Lower lobe of right lung (tissue), 2 donors: ENCODE measurements around the gene PRDM16. TPM values are rescaled to one million over a fixed set of nuclear protein-coding genes. Genes with fewer than 3 reads are reported as not detected.

Source experiments
- ATAC-seq, 2 donors: fragments of 200-7000 bp; cut with Tn5 transposase; one replicate each; pipeline ENCODE4 v1.9.1; 2020 to 2022; ENCODE audit warnings: mild to moderate bottlenecking in 2 of 2, moderate library complexity in 2 of 2
- DNase-seq: peaks from one replicate; pipeline ENCODE4 v3.0.0-alpha.2; 2020
- H3K27ac ChIP-seq: fragments of 200-600 bp; one replicate; pipeline ENCODE4 v1.8.0; 2022
- H3K27me3 ChIP-seq: fragments of 200-600 bp; one replicate; pipeline ENCODE4 v1.8.0; 2022; ENCODE audit warnings: low read depth
- H3K36me3 ChIP-seq: fragments of 200-600 bp; one replicate; pipeline ENCODE4 v1.8.0; 2022; ENCODE audit warnings: mild to moderate bottlenecking
- H3K4me1 ChIP-seq: fragments of 200-600 bp; one replicate; pipeline ENCODE4 v1.8.0; 2022
- H3K4me3 ChIP-seq: fragments of 200-600 bp; one replicate; pipeline ENCODE4 v1.8.0; 2022; ENCODE audit warnings: mild to moderate bottlenecking
- H3K9me3 ChIP-seq: fragments of 200-600 bp; one replicate; pipeline ENCODE4 v1.8.0; 2022
- intact Hi-C: fragments of 100-400 bp; cut with DNase I; formaldehyde crosslinking; loops from one replicate; pipeline ENCODE4 v1.11.0; 2022
- total RNA-seq: library from RNA; stranded (reverse); fragmentation: NEBNext Ultra II Directional; extraction: Animal tissue kit (Norgen Biotek cat#: 25700); gene quantifications from one replicate; pipeline ENCODE4 v1.2.1, GENCODE V29; 2021
- TF ChIP-seq, protein P1 (sequence below): fragments of 200-600 bp; IDR thresholded peaks from one replicate; pipeline ENCODE4 v1.8.0; 2022; ENCODE audit warnings: antibody characterized with exemption, mild to moderate bottlenecking
- donor health status: DM: no; HTN: yes; CAD: no; lungs with severe emphysema.

PRDM16 gene
- total RNA-seq, 1 donor from 2014 or later, result 19.2 TPM

DNA sequence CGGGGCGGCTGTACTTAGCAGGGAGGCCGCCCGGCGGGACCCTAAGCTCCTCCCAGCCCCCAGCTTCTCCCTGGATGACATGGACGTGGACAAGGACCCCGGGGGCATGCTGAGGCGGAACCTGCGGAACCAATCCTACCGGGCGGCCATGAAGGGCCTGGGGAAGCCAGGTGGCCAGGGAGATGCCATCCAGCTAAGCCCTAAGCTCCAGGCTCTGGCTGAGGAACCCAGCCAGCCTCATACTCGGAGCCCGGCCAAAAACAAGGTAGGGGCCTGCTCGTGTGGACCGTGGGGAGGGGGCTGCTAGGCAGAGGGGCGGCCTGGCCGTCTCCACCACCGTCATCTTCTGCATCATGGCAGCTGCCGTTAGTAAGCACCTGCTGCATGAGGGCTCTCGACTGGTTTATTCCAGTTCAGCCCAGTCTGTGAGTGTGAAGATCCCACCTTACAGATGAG is 394.4 kb downstream of the PRDM16 start:
- no peak for ATAC-seq
- intact Hi-C loops, result no loop called here
- Histone ChIP-seq H3K27ac (no peak overlapping the region), H3K36me3 (no peaks in the 10 kb centered on the region), H3K9me3 (no peaks in the 10 kb centered on the region), H3K27me3 (no peaks in the 10 kb centered on the region), H3K4me1 (no peaks in the 10 kb centered on the region), H3K4me3 (no peak overlapping the region)
- TF ChIP-seq, protein P1, sequence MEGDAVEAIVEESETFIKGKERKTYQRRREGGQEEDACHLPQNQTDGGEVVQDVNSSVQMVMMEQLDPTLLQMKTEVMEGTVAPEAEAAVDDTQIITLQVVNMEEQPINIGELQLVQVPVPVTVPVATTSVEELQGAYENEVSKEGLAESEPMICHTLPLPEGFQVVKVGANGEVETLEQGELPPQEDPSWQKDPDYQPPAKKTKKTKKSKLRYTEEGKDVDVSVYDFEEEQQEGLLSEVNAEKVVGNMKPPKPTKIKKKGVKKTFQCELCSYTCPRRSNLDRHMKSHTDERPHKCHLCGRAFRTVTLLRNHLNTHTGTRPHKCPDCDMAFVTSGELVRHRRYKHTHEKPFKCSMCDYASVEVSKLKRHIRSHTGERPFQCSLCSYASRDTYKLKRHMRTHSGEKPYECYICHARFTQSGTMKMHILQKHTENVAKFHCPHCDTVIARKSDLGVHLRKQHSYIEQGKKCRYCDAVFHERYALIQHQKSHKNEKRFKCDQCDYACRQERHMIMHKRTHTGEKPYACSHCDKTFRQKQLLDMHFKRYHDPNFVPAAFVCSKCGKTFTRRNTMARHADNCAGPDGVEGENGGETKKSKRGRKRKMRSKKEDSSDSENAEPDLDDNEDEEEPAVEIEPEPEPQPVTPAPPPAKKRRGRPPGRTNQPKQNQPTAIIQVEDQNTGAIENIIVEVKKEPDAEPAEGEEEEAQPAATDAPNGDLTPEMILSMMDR, result no peak
- peak; percentile 34 for DNase-seq

DNA sequence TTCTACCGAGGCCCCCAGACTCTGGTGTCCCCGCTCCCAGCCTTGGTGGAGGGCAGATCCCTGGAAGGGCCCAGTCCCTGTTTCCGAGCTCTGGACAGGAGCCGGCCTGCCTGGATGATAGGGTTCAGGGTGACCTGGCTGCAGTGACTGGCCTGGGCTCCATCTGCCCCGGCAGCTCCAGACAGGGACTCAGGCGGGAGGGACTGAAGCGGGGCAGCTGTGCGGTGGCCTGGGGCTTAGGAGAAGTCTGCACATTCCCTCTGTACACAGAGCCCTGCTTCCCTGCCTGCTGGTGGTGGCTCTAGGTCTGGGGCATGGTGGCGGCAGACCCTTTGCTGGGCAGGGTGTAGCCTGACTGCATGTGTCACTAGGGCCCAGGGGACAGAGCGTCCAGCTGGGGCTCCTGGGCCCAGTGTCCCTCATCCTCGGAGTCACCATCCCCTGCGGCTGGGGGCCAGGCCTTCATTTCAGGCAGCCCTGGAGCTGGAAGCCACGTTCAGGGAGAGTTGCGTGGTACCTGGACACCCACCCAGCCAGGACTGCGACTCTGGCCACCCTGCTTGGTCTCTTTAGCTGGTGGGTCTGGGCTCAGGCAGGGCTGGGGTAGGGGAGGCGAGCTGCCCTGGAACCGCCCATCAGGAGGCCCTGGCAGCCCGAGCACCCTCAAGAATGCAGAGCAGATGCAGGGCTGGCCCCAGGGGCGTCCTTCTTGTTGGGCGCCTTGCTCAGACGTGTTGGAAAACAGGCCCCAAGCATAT is 395.1 kb downstream of the PRDM16 start:
- peak; percentile 45 for DNase-seq
- H3K36me3 ChIP-seq, result no peaks in the 10 kb centered on the region
- ATAC-seq, result no peak
- H3K4me1 ChIP-seq, result no peaks in the 10 kb centered on the region
- H3K27me3 ChIP-seq, result no peaks in the 10 kb centered on the region
- TF ChIP-seq, protein P1, result no peak
- no peak overlapping the region for H3K4me3 ChIP-seq
- no peak overlapping the region for H3K27ac ChIP-seq
- H3K9me3 ChIP-seq, result no peaks in the 10 kb centered on the region
- intact Hi-C loops, result no loop called here

DNA sequence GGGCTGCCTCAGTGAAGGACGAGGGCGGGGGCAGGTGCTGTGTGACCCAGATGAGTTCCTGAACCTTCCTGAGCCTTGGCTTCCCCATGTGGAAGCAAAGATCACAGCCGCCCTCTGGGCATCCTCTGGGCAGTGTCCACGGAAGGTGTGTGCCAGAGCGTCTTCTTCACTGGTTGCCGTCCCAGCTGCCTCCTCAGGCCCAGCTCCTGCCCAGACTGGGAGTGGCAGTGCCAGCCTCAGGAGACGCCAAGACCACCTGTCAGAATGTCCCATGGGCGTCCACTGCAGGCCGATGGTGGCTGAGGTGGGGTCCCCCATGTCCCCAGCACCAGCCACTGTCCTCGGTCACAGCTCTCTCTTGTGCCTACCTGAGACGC is 395.6 kb downstream of the PRDM16 start:
- no peaks in the 10 kb centered on the region for H3K4me1 ChIP-seq
- H3K36me3 ChIP-seq, result no peaks in the 10 kb centered on the region
- TF ChIP-seq, protein P1, result no peak
- intact Hi-C loops, result no loop called here
- no peak overlapping the region for H3K4me3 ChIP-seq
- H3K27ac ChIP-seq, result no peak overlapping the region
- no peaks in the 10 kb centered on the region for H3K27me3 ChIP-seq
- no peak for ATAC-seq
- H3K9me3 ChIP-seq, result no peaks in the 10 kb centered on the region
- peak; percentile 36 for DNase-seq

DNA sequence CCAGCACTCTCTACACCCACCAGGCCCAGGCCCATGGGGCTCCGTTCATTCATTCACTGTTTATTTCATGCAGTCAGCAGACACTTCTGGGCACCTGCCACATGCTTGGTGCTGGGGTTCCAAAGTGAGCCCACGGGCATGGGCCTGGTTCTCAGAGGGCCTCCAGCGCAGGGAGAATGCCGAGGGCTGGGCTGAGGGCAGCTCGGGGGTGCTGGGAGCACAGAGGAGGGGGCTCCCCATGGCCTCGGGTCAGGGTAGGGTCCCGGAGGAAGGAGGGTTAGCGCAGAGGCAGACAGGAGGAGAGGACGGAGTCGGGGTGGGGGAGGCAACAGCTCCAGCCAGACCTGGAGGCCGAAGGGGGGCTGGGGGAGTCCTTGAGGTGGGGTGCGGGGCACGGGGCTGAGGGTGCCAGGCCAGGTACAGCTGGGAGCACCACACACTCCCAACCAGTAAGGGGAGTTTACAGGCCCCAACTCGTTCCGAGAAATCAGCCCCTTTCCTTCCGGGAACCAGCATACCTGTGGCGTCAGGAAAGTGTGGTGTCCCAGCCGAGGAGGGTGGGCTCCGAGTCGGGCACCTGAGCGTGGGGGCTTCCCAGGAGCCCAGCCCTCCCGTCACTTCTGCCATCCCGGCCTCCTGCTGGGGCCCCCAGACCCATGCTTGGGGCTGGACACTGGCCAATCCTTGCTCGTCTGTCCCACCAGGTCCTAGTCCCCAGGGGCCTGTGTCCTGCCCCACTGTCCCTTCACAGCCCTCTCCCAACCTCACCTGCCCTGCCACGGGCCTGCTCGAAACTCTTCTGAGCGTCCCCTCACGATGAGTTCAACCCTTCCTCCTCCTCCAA is 396.3 kb downstream of the PRDM16 start:
- Histone ChIP-seq H3K9me3 (no peaks in the 10 kb centered on the region), H3K27me3 (no peaks in the 10 kb centered on the region), H3K36me3 (no peaks in the 10 kb centered on the region), H3K4me3 (no peak overlapping the region), H3K27ac (no peak overlapping the region), H3K4me1 (no peaks in the 10 kb centered on the region)
- no peak for ATAC-seq
- DNase-seq, result peak; percentile 43
- TF ChIP-seq, protein P1, result no peak
- intact Hi-C loops, result no loop called here

DNA sequence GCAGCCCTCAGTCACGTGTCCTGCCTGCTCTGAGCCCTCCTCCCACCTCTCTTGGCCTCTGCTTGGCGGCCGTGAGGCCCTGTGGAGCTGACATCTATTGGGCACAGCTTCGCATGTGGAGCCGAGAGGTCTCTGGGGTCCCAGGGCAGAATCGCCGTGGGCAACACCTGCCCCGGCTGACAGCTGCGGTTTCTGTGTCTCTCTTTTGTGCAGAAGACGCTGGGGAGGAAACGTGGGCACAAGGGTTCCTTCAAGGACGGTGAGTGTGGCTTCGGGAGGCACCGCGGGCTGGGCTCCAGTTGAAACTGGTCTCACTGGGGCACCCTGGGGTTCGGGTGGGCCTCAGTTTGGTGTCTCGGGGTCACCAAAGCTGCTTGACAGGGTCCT is 396.9 kb downstream of the PRDM16 start:
- no peaks in the 10 kb centered on the region for H3K4me1 ChIP-seq
- DNase-seq (peak; percentile 38), ATAC-seq (no peak)
- H3K9me3 ChIP-seq, result no peaks in the 10 kb centered on the region
- TF ChIP-seq, protein P1, result no peak
- H3K4me3 ChIP-seq, result no peak overlapping the region
- H3K36me3 ChIP-seq, result no peaks in the 10 kb centered on the region
- no peak overlapping the region for H3K27ac ChIP-seq
- intact Hi-C loops, result no loop called here
- H3K27me3 ChIP-seq, result no peaks in the 10 kb centered on the region
